ENCODE measurements around the gene LRRC37A. TPM values are rescaled to one million over a fixed set of nuclear protein-coding genes. Genes with fewer than 3 reads are reported as not detected.
"Not testable (repeated sequence)": the region's sequence is repeated elsewhere in the genome, so short reads cannot be mapped to it uniquely, and the experiment has no call there.

LRRC37A gene
- total RNA-seq (2022) (2.6 and 2.9 TPM in 2 replicates), Bru-seq, nascent RNA (percentile 41 among the genes with signal in this experiment), BruChase-seq, experiment 1, labeled RNA remaining after a 2-hour chase (percentile 49 among the genes with signal in this experiment), BruChase-seq, experiment 2, labeled RNA remaining after a 6-hour chase (percentile 42 among the genes with signal in this experiment)
- long read RNA-seq, partial matches to known transcripts = 1 of 4 reads
- long read RNA-seq, other reads (novel, unspliced or antisense) = 3 of 4 reads

GRCh38 chr17:46294831-46295230, at the start of gene LRRC37A:
Gene LRRC37A (plus strand): TSS chr17:46295131. CDS start chr17:46295134, 3 bp downstream.
- DNase-seq; POLR2A ChIA-PET; H3K9me3 Mint-ChIP-seq (ENCODE audit: unreplicated experiment); H3K4me1 Mint-ChIP-seq (ENCODE audit: low read depth, unreplicated experiment); H3K4me1 ChIP-seq; H3K27me3 ChIP-seq (replicated peaks; ENCODE audit: control insufficient read depth, insufficient read depth, low read length); H3K36me3 ChIP-seq (ENCODE audit: control insufficient read depth, insufficient read depth, low read length); H3K36me3 Mint-ChIP-seq (ENCODE audit: insufficient read depth, unreplicated experiment); CTCF ChIA-PET; BruUV-seq (replicated peaks); H3K4me3 Mint-ChIP-seq (ENCODE audit: unreplicated experiment); H3K9me3 ChIP-seq; H3K27ac Mint-ChIP-seq (ENCODE audit: unreplicated experiment); H3K27me3 Mint-ChIP-seq (ENCODE audit: insufficient read depth, unreplicated experiment); H3K4me3 ChIP-seq (ENCODE audit: low read depth, low read length); intact Hi-C loops (cut with micrococcal nuclease; ENCODE audit: unreplicated experiment): not testable (repeated sequence)

- H3K4me3 ChIP-seq (ENCODE audit: low read depth, low read length); H3K4me1 Mint-ChIP-seq (ENCODE audit: low read depth, unreplicated experiment); DNase-seq; H3K4me3 Mint-ChIP-seq (ENCODE audit: unreplicated experiment); H3K27me3 ChIP-seq (replicated peaks; ENCODE audit: control insufficient read depth, insufficient read depth, low read length); POLR2A ChIA-PET; H3K9me3 ChIP-seq; H3K36me3 Mint-ChIP-seq (ENCODE audit: insufficient read depth, unreplicated experiment); H3K9me3 Mint-ChIP-seq (ENCODE audit: unreplicated experiment); H3K4me1 ChIP-seq; H3K27ac Mint-ChIP-seq (ENCODE audit: unreplicated experiment); intact Hi-C loops (cut with micrococcal nuclease; ENCODE audit: unreplicated experiment); H3K36me3 ChIP-seq (ENCODE audit: control insufficient read depth, insufficient read depth, low read length); CTCF ChIA-PET; H3K27me3 Mint-ChIP-seq (ENCODE audit: insufficient read depth, unreplicated experiment); BruUV-seq (replicated peaks): not testable (repeated sequence)
Observed at GRCh38 chr17:46249153-46249552, 45.8 kb upstream of the LRRC37A start.

GRCh38 chr17:46252804-46253203, 42.1 kb upstream of the LRRC37A start:
- H3K36me3 ChIP-seq (ENCODE audit: control insufficient read depth, insufficient read depth, low read length); H3K36me3 Mint-ChIP-seq (ENCODE audit: insufficient read depth, unreplicated experiment); H3K27me3 ChIP-seq (replicated peaks; ENCODE audit: control insufficient read depth, insufficient read depth, low read length); H3K4me3 Mint-ChIP-seq (ENCODE audit: unreplicated experiment); DNase-seq; CTCF ChIA-PET; H3K9me3 Mint-ChIP-seq (ENCODE audit: unreplicated experiment); H3K27me3 Mint-ChIP-seq (ENCODE audit: insufficient read depth, unreplicated experiment); BruUV-seq (replicated peaks); H3K4me1 Mint-ChIP-seq (ENCODE audit: low read depth, unreplicated experiment); H3K4me3 ChIP-seq (ENCODE audit: low read depth, low read length); H3K9me3 ChIP-seq; H3K4me1 ChIP-seq; POLR2A ChIA-PET; intact Hi-C loops (cut with micrococcal nuclease; ENCODE audit: unreplicated experiment); H3K27ac Mint-ChIP-seq (ENCODE audit: unreplicated experiment): not testable (repeated sequence)

DNA sequence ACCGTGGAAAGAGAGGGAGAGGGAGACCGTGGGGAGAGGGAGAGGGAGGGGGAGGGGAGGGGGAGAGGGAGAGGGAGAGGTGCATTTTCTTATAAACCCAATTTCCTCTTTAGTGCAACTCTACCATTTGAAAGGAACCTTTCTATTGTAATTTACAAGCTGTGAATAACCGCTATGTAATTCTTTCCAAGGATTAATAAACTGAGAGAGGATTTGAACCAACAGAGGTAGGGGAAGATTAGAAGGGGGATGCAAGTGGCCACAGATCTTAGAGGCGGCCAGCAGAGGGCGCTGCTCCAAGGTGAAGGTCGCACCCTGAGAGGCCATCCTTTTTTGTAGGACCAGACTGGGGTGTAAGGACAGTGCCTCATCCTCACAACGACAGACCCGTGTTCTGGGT, 41.2 kb upstream of the LRRC37A start:
- H3K4me1 ChIP-seq; H3K27ac Mint-ChIP-seq (ENCODE audit: unreplicated experiment); H3K27me3 Mint-ChIP-seq (ENCODE audit: insufficient read depth, unreplicated experiment); H3K4me3 Mint-ChIP-seq (ENCODE audit: unreplicated experiment); H3K36me3 ChIP-seq (ENCODE audit: control insufficient read depth, insufficient read depth, low read length); BruUV-seq (replicated peaks); H3K4me1 Mint-ChIP-seq (ENCODE audit: low read depth, unreplicated experiment); H3K36me3 Mint-ChIP-seq (ENCODE audit: insufficient read depth, unreplicated experiment); H3K27me3 ChIP-seq (replicated peaks; ENCODE audit: control insufficient read depth, insufficient read depth, low read length); intact Hi-C loops (cut with micrococcal nuclease; ENCODE audit: unreplicated experiment); POLR2A ChIA-PET; H3K9me3 ChIP-seq; CTCF ChIA-PET; H3K9me3 Mint-ChIP-seq (ENCODE audit: unreplicated experiment); H3K4me3 ChIP-seq (ENCODE audit: low read depth, low read length): not testable (repeated sequence)
- TF ChIP-seq, protein P1, sequence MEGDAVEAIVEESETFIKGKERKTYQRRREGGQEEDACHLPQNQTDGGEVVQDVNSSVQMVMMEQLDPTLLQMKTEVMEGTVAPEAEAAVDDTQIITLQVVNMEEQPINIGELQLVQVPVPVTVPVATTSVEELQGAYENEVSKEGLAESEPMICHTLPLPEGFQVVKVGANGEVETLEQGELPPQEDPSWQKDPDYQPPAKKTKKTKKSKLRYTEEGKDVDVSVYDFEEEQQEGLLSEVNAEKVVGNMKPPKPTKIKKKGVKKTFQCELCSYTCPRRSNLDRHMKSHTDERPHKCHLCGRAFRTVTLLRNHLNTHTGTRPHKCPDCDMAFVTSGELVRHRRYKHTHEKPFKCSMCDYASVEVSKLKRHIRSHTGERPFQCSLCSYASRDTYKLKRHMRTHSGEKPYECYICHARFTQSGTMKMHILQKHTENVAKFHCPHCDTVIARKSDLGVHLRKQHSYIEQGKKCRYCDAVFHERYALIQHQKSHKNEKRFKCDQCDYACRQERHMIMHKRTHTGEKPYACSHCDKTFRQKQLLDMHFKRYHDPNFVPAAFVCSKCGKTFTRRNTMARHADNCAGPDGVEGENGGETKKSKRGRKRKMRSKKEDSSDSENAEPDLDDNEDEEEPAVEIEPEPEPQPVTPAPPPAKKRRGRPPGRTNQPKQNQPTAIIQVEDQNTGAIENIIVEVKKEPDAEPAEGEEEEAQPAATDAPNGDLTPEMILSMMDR (IDR thresholded peaks at IDR 0.05; ENCODE audit: insufficient read depth in 1 of 2, low read depth in 1 of 2, low read length in 1 of 2, severe bottlenecking in 1 of 2, unreplicated experiment in 1 of 2) = peak; percentile 29 to 43
- peak; percentile 62 to 65 for DNase-seq

DNA sequence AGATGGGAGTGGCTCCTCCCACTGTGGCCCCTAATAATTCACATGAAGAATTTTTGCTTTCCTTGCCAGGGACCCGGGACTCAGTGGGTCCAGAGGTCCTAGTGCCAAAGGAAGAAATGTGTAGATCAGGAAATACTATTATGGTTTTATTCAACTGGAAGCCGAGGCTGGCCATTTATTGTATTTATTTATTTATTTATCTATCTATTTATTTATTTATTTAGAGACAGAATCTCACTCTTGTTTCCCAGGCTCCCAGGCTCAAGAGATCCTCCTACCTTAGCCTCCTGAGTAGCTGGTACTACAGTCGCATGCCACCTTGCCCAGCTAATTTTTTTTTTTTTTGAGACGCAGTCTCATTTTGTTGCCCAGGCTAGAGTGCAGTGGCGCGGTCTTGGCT, 40.7 kb upstream of the LRRC37A start:
- H3K27ac Mint-ChIP-seq (ENCODE audit: unreplicated experiment); CTCF ChIA-PET; H3K9me3 Mint-ChIP-seq (ENCODE audit: unreplicated experiment); H3K4me3 Mint-ChIP-seq (ENCODE audit: unreplicated experiment); H3K4me1 Mint-ChIP-seq (ENCODE audit: low read depth, unreplicated experiment); H3K27me3 Mint-ChIP-seq (ENCODE audit: insufficient read depth, unreplicated experiment); H3K36me3 ChIP-seq (ENCODE audit: control insufficient read depth, insufficient read depth, low read length); H3K4me1 ChIP-seq; POLR2A ChIA-PET; H3K27me3 ChIP-seq (replicated peaks; ENCODE audit: control insufficient read depth, insufficient read depth, low read length); intact Hi-C loops (cut with micrococcal nuclease; ENCODE audit: unreplicated experiment); H3K9me3 ChIP-seq; BruUV-seq (replicated peaks); H3K36me3 Mint-ChIP-seq (ENCODE audit: insufficient read depth, unreplicated experiment); DNase-seq; H3K4me3 ChIP-seq (ENCODE audit: low read depth, low read length): not testable (repeated sequence)

DNA sequence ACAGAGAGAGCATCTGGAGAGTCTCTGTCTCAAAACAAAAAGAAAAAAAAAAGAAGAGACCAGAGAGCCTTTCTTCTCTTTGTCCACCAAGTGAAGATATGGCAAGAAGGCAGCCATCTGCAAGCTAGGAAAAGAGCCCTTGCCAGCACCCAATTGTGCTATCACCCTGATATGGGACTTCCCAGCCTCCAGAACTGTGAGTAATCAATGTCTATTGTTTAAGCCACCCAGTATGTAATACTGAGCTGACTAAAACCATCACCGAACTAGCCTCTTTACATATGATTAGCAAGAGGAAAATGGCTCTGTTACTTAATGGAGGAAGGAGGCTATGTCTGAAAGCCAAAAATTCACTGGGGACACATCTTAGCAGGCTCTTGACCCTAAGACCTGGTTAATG, 38.6 kb upstream of the LRRC37A start:
- H3K4me3 Mint-ChIP-seq (ENCODE audit: unreplicated experiment); H3K27me3 Mint-ChIP-seq (ENCODE audit: insufficient read depth, unreplicated experiment); H3K4me1 ChIP-seq; H3K4me3 ChIP-seq (ENCODE audit: low read depth, low read length); BruUV-seq (replicated peaks); H3K9me3 ChIP-seq; DNase-seq; H3K9me3 Mint-ChIP-seq (ENCODE audit: unreplicated experiment); H3K4me1 Mint-ChIP-seq (ENCODE audit: low read depth, unreplicated experiment); CTCF ChIA-PET; H3K27ac Mint-ChIP-seq (ENCODE audit: unreplicated experiment); H3K36me3 Mint-ChIP-seq (ENCODE audit: insufficient read depth, unreplicated experiment); intact Hi-C loops (cut with micrococcal nuclease; ENCODE audit: unreplicated experiment); H3K27me3 ChIP-seq (replicated peaks; ENCODE audit: control insufficient read depth, insufficient read depth, low read length); H3K36me3 ChIP-seq (ENCODE audit: control insufficient read depth, insufficient read depth, low read length); POLR2A ChIA-PET: not testable (repeated sequence)
